ENCODE measurements around the gene CMPK2.
A peak's percentile ranks its signal among the peaks of the same experiment; 100 is the strongest.

The CMPK2 gene

GRCh38 chr2:6841537-6842287 lies 24.0 kb downstream of the CMPK2 start:
- DNase-seq (ENCODE audit: low read depth), result no peak

GRCh38 chr2:6838673-6839319 lies 26.9 kb downstream of the CMPK2 start:
- no peak for DNase-seq (ENCODE audit: low read depth)

- no peak for DNase-seq (ENCODE audit: low read depth)
These were observed 30.2 kb downstream of the CMPK2 start for GRCh38 chr2:6835467-6835866.

GRCh38 chr2:6834163-6834562 lies 31.5 kb downstream of the CMPK2 start:
- no peak for DNase-seq (ENCODE audit: low read depth)

- no peak for DNase-seq (ENCODE audit: low read depth)
These were observed 32.5 kb downstream of the CMPK2 start for GRCh38 chr2:6833300-6833604.

- DNase-seq (ENCODE audit: low read depth), result no peak
These were observed 33.0 kb downstream of the CMPK2 start for GRCh38 chr2:6832596-6833299.

GRCh38 chr2:6831229-6831628 lies 34.5 kb downstream of the CMPK2 start:
- DNase-seq (ENCODE audit: low read depth), result no peak

- DNase-seq (ENCODE audit: low read depth), result no peak
These were observed 37.5 kb downstream of the CMPK2 start for GRCh38 chr2:6828299-6828584.

GRCh38 chr2:6827566-6828298 lies 38.0 kb downstream of the CMPK2 start:
- no peak for DNase-seq (ENCODE audit: low read depth)

GRCh38 chr2:6826081-6826913 lies 39.4 kb downstream of the CMPK2 start:
- peak; percentile 42 for DNase-seq (ENCODE audit: low read depth)

- DNase-seq (ENCODE audit: low read depth), result no peak
These were observed 40.7 kb downstream of the CMPK2 start for GRCh38 chr2:6824962-6825361.

GRCh38 chr2:6823111-6823510 lies 42.6 kb downstream of the CMPK2 start:
- no peak for DNase-seq (ENCODE audit: low read depth)

- DNase-seq (ENCODE audit: low read depth), result no peak
These were observed 43.3 kb downstream of the CMPK2 start for GRCh38 chr2:6822406-6822805.

- no peak for DNase-seq (ENCODE audit: low read depth)
These were observed 44.7 kb downstream of the CMPK2 start for GRCh38 chr2:6820903-6821584.

GRCh38 chr2:6820236-6820635 lies 45.5 kb downstream of the CMPK2 start:
- DNase-seq (ENCODE audit: low read depth), result no peak

GRCh38 chr2:6819668-6820067 lies 46.0 kb downstream of the CMPK2 start:
- DNase-seq (ENCODE audit: low read depth), result no peak

- DNase-seq (ENCODE audit: low read depth), result no peak
These were observed 47.7 kb downstream of the CMPK2 start for GRCh38 chr2:6818012-6818411.

- no peak for DNase-seq (ENCODE audit: low read depth)
These were observed 50.8 kb downstream of the CMPK2 start for GRCh38 chr2:6814869-6815268.

- no peak for DNase-seq (ENCODE audit: low read depth)
These were observed 51.4 kb downstream of the CMPK2 start for GRCh38 chr2:6814312-6814711.

- no peak for DNase-seq (ENCODE audit: low read depth)
These were observed 52.1 kb downstream of the CMPK2 start for GRCh38 chr2:6813573-6813972.

- DNase-seq (ENCODE audit: low read depth), result no peak
These were observed 52.7 kb downstream of the CMPK2 start for GRCh38 chr2:6812857-6813530.
